WI38 (cell line): ENCODE measurements around the gene L3MBTL3.
"Not testable (repeated sequence)": the region's sequence is repeated elsewhere in the genome, so short reads cannot be mapped to it uniquely, and the experiment has no call there.

ENCODE experiments used
- H3K4me3 ChIP-seq: 2 replicates; pipeline ENCODE4 v1.5.1; 2011; ENCODE audit warnings: low read depth, mild to moderate bottlenecking, control low read depth, low read length
- CTCF ChIP-seq: IDR thresholded peaks from 2 replicates; pipeline ENCODE4 v1.5.1; 2012; ENCODE audit warnings: low read depth, mild to moderate bottlenecking, control low read depth, low read length

Gene L3MBTL3

GRCh38 chr6:130162421-130162820 lies 144.0 kb downstream of the L3MBTL3 start:
- no peak overlapping the region for H3K4me3 ChIP-seq
- TF ChIP-seq CTCF: no peak

GRCh38 chr6:130163266-130163665 lies 144.9 kb downstream of the L3MBTL3 start:
- TF ChIP-seq CTCF: no peak
- no peak overlapping the region for H3K4me3 ChIP-seq

GRCh38 chr6:130164251-130164650 lies 145.9 kb downstream of the L3MBTL3 start:
- no peak overlapping the region for H3K4me3 ChIP-seq
- TF ChIP-seq CTCF: no peak

- no peak for TF ChIP-seq CTCF
- H3K4me3 ChIP-seq: no peak overlapping the region
Observed at GRCh38 chr6:130167655-130168054, 149.3 kb downstream of the L3MBTL3 start.

GRCh38 chr6:130170160-130170559 lies 151.8 kb downstream of the L3MBTL3 start:
- not testable (repeated sequence) for H3K4me3 ChIP-seq

- not testable (repeated sequence) for H3K4me3 ChIP-seq
Observed at GRCh38 chr6:130173377-130174004, 155.1 kb downstream of the L3MBTL3 start.

GRCh38 chr6:130176378-130176777 lies 158.0 kb downstream of the L3MBTL3 start:
- TF ChIP-seq CTCF: no peak
- H3K4me3 ChIP-seq: no peak overlapping the region

GRCh38 chr6:130178692-130179091 lies 160.3 kb downstream of the L3MBTL3 start:
- TF ChIP-seq CTCF: no peak
- H3K4me3 ChIP-seq: no peak overlapping the region
